Measurements from ENCODE around the gene MAPT. TPM values are rescaled to one million over a fixed set of nuclear protein-coding genes. Genes with fewer than 3 reads are reported as not detected.

The MAPT gene
- total and polyA plus RNA-seq, 2 donors, result 3.4 to 21.1 TPM

Small RNA genes within 50 kb of the gene (small RNA-seq; reads per million reads assigned to genes)
- not detected for gene RF00017

Other genes with a start within 250 kb of the MAPT start
- 0.26 TPM for gene CRHR1, start 110.2 kb upstream of the MAPT start, total RNA-seq
- 0.09 TPM for gene CRHR1, start 110.2 kb upstream of the MAPT start, polyA plus RNA-seq
- gene SPPL2C, start 49.7 kb upstream of the MAPT start, total RNA-seq, result not detected
- gene SPPL2C, start 49.7 kb upstream of the MAPT start, polyA plus RNA-seq, result not detected
- not detected for gene STH, start 104.7 kb downstream of the MAPT start, total RNA-seq
- not detected for gene STH, start 104.7 kb downstream of the MAPT start, polyA plus RNA-seq